ENCODE results near the gene ING4. TPM values are rescaled to one million over a fixed set of nuclear protein-coding genes. Genes with fewer than 3 reads are reported as not detected.

ING4 gene
- total and polyA plus RNA-seq, 2 of the 13 experiments (the other 11 are each of a cell fraction or from before 2014, with no cell fraction given), result 14.4 to 32.4 TPM

DNA sequence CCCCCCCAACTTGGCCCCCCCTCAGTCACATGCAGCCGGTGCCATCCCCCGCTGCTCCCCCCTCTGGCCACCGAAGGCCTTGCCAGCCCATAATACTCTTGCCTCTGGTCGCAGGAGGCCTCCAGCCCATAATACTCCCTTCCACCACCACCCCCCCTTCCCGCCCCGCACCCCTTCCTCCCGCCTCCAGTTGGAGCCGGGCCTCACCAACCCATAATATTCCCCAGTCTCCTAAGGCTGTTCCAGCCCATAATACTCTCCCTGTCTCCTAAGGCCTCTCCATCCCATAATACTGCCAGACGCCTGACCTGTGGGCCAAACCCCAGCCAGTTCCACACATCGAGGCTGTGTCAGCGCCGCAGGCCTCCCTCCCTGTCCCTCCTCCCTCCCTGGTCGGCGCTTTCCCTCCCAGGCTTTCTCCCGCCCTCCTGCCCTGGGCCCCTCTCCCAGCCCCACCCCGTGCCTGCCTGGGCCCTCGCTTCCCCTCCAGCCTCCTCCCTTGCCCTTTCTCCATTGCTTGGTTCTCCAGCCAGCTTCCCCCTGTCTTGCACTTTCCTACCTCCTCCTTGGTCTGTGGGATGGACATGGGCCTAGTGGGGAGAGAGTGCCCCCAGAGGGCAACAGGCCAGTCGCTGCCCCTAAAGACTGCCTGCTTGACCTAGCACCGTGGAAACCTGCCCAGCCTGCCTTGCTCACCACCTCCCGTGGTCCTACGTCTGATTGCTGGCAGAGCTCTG, 49.0 kb downstream of the ING4 start:
- Histone ChIP-seq H3K4me1 (ENCODE audit: insufficient read depth, low read length) (peaks cover 41% of the 10 kb centered on the region), H3K27me3 (ENCODE audit: control insufficient read depth in 1 of 2, insufficient read depth in 2 of 2, low read length in 2 of 2) (no peaks in the 10 kb centered on the region), H3K4me3 (replicated peaks in 1 of 3; ENCODE audit: insufficient read depth in 1 of 3, low read depth in 2 of 3, low read length in 3 of 3) (peak overlapping the region; percentile 11 to 70 (median 41); a peak in 5 of 6 replicates), H3K9ac (ENCODE audit: insufficient read depth, low read depth, low read length) (peak overlapping the region; percentile 57), H4K20me1 (ENCODE audit: insufficient read depth, low read length) (no peaks in the 10 kb centered on the region), H3K9me3 (ENCODE audit: low read length) (no peaks in the 10 kb centered on the region), H3K36me3 (replicated peaks in 1 of 2; ENCODE audit: control insufficient read depth in 1 of 2, insufficient read depth in 2 of 2, low read length in 2 of 2) (no peaks in the 10 kb centered on the region), H3K79me2 (ENCODE audit: insufficient read depth, low read length) (no peaks in the 10 kb centered on the region), H2AFZ (ENCODE audit: low read length) (no peak overlapping the region), H3K27ac (ENCODE audit: extremely low read length, insufficient read depth, low read length) (peak overlapping the region; percentile 74), H3K4me2 (ENCODE audit: low read depth, low read length) (peak overlapping the region; percentile 100)
- no TSS peak for BruUV-seq (replicated peaks)
- intact Hi-C loops (cut with micrococcal nuclease; ENCODE audit: unreplicated experiment) (loop anchor here (10.0 kb wide), 1 partner anchor 211 kb away; the partner anchor contains the start of genes GPR162 and P3H3), in situ Hi-C loops (cut with HindIII; ENCODE audit: extremely low pct_ligation_motif_present, low pct_unique_long_range_greater_than_20kb) (no loop called here)
- peak; percentile 85 for FAIRE-seq
- ChIA-PET CTCF (ENCODE audit: low intra/inter-chr PET ratio, low total read pairs) (interaction anchor here (1.1 kb wide), 2 partner anchors 45 to 84 kb away, joined by 3 read pairs; partner anchors contain the start of gene NOP2), POLR2A (interaction anchor here (0.7 to 3.0 kb wide), 23 partner anchors 10 to 447 kb away, joined by 3 to 30 read pairs (median 4); partner anchors contain the start of genes C1S, CDCA3, COPS7A and GAPDH)
- peak; percentile 97 for DNase-seq (ENCODE audit: low spot score)
- under 1% methylated on average over 21 of the region's 21 CpGs for WGBS (ENCODE audit: low lambda C conversion rate)
- peak; percentile 88 for ATAC-seq
- no peak for TF ChIP-seq ZNF549 (CRISPR knock-in tag; IDR thresholded peaks at IDR 0.05)
- no peak for TF ChIP-seq ZNF749 (CRISPR knock-in tag; IDR thresholded peaks at IDR 0.05; ENCODE audit: borderline replicate concordance)
- peak; percentile 56; the same call in 1 of the 2 replicates for TF ChIP-seq UBTF (CRISPR knock-in tag; IDR thresholded peaks at IDR 0.05)
- peak; percentile 71; the same call in 1 of the 2 replicates for TF ChIP-seq POGK (CRISPR knock-in tag; conservative IDR thresholded peaks at IDR 0.05)
- no peak for TF ChIP-seq FOSL1 (CRISPR knock-in tag; IDR thresholded peaks at IDR 0.05; ENCODE audit: borderline replicate concordance)
- TF ChIP-seq ZNF414 (CRISPR knock-in tag; IDR thresholded peaks at IDR 0.05), result no peak
- TF ChIP-seq ZNF563 (CRISPR knock-in tag; IDR thresholded peaks at IDR 0.05), result no peak
- TF ChIP-seq, protein P1, sequence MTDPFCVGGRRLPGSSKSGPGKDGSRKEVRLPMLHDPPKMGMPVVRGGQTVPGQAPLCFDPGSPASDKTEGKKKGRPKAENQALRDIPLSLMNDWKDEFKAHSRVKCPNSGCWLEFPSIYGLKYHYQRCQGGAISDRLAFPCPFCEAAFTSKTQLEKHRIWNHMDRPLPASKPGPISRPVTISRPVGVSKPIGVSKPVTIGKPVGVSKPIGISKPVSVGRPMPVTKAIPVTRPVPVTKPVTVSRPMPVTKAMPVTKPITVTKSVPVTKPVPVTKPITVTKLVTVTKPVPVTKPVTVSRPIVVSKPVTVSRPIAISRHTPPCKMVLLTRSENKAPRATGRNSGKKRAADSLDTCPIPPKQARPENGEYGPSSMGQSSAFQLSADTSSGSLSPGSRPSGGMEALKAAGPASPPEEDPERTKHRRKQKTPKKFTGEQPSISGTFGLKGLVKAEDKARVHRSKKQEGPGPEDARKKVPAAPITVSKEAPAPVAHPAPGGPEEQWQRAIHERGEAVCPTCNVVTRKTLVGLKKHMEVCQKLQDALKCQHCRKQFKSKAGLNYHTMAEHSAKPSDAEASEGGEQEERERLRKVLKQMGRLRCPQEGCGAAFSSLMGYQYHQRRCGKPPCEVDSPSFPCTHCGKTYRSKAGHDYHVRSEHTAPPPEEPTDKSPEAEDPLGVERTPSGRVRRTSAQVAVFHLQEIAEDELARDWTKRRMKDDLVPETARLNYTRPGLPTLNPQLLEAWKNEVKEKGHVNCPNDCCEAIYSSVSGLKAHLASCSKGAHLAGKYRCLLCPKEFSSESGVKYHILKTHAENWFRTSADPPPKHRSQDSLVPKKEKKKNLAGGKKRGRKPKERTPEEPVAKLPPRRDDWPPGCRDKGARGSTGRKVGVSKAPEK (CRISPR knock-in tag; IDR thresholded peaks at IDR 0.05; ENCODE audit: borderline replicate concordance), result no peak
- TF ChIP-seq PPARG (CRISPR knock-in tag; conservative IDR thresholded peaks at IDR 0.05), result no peak
- no peak for TF ChIP-seq HHEX (CRISPR knock-in tag; IDR thresholded peaks at IDR 0.05)
- TF ChIP-seq MAF1 (CRISPR knock-in tag; IDR thresholded peaks at IDR 0.05; ENCODE audit: borderline replicate concordance), result peak; percentile 64; the same call in 1 of the 2 replicates
- peak; percentile 89; the same call in 1 of the 2 replicates for TF ChIP-seq ZFP90 (CRISPR knock-in tag; IDR thresholded peaks at IDR 0.05; ENCODE audit: borderline replicate concordance)
- TF ChIP-seq ZNF329 (CRISPR knock-in tag; IDR thresholded peaks at IDR 0.05; ENCODE audit: low read depth), result no peak; the same call in 1 of the 2 replicates
- TF ChIP-seq BHLHE40 (IDR thresholded peaks at IDR 0.05; ENCODE audit: low read length), result no peak
- peak; percentile 92 for TF ChIP-seq ZNF263 (CRISPR knock-in tag; IDR thresholded peaks at IDR 0.05)
